Urothelium cell line (cell line): ENCODE results near the gene SELENOO.

Experiments
- DNase-seq: peaks from one replicate; pipeline ENCODE4 v3.0.0; 2011; ENCODE audit warnings: low spot score, mixed read lengths
- FAIRE-seq: peaks from 2 replicates; lab custom pipeline; 2011; peaks lifted over from hg19 to GRCh38; lab: Jason Lieb, UNC

Gene SELENOO

DNA sequence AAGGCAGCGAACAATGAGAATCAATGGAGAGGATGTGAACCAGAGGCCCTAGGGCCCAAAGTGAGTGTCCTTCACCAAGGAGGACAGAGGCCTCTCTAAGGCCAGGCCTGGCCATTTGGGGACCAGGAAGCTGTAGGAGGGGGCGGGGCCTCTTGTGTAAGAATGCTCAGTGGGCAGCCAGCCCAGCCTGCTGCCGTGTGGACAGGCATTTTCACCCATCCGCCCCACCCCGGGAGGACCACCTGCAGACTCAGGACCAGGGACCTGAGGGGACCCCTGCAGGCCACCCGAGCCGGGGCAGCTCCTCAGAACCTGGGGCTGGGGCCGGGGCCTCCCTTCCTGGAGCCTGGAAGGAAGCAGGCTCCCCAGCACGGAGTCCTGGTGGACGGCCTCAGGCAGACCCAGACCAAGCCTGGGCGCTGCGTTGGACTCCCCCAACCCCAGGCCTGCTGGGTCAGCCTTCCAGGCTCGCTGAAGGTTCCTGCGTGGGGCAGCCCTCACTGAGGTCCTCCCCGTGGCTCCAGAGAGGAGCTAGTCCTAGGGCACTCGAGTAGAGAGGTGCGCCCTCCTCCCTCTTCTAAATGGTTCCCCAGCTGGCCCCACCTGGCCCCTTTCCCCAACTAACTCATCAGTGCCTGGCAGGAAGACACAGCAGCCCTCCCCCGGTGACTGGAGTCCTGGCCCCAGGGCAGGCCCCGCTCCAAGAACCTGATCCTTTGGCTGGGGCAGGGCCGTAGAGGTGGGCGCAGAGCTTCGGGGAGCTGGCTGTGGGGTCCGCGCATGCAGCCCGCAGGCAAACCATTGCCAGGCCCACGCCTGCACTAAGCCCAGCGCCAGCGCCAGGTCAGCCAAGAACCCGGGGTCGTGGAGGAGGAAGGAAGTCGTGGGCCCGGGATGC, 16.6 kb upstream of the SELENOO start:
- DNase-seq, result no peak
- no peak for FAIRE-seq

DNA sequence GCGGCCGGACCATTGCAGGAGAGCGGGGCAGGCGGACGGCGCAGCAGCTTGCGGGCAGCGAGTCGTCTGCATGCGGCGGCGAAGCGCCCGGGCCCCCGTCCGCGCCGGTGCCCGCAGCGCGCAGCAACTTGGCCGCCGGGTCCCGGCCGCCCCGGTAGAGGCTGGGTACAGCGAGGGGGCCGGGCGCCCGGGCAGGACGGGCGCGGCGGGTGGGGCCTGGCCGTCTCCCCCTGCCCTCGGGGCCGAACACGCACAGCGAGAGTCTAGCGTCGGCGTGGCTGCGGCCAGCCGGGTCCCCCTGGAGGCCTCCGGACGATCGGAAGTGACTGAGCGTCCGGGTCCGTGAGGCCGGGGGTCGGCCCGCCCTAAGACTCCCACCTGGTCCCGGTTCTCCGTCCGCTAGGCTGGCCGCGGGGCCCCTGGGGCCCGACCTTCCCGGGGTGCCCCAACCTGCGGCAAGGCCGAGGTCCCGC, 15.9 kb upstream of the SELENOO start:
- no peak for DNase-seq
- no peak for FAIRE-seq

- DNase-seq (peak; percentile 99), FAIRE-seq (peak; percentile 97)
Observed at GRCh38 chr22:50185375-50186087, 15.3 kb upstream of the SELENOO start, which contains the start of gene TRABD. Gene TRABD, plus strand, starts transcription at chr22:50185913. Its CDS starts 7,148 bp downstream, at chr22:50193061.

DNA sequence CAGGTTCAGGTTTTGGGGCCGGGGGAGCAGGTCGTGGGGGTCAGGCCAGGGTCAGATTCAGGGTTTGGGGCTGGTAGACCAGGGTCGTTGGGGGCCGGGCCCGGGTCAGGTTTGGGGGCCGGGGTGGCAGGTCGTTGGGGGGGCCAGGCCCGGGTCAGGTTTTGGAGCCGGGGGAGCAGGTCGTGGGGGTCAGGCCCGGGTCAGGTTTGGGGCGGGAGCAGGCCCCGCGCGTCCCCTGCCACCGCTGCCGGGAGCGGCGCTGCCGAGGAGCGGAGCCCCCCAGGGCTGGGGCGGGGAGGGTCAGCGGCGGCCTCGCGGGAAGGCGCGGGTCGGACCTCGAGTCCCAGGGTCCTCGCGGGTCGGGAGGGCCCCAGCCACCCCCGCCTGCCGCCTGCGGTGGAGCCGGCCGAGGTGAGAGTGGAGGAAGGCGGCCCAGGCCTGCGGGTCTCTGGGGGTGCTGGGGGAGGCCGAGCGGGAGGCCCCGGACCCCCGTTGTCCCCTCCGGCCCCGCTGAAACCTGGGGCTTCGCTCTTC, 14.6 kb upstream of the SELENOO start:
- DNase-seq (no peak), FAIRE-seq (no peak)

DNA sequence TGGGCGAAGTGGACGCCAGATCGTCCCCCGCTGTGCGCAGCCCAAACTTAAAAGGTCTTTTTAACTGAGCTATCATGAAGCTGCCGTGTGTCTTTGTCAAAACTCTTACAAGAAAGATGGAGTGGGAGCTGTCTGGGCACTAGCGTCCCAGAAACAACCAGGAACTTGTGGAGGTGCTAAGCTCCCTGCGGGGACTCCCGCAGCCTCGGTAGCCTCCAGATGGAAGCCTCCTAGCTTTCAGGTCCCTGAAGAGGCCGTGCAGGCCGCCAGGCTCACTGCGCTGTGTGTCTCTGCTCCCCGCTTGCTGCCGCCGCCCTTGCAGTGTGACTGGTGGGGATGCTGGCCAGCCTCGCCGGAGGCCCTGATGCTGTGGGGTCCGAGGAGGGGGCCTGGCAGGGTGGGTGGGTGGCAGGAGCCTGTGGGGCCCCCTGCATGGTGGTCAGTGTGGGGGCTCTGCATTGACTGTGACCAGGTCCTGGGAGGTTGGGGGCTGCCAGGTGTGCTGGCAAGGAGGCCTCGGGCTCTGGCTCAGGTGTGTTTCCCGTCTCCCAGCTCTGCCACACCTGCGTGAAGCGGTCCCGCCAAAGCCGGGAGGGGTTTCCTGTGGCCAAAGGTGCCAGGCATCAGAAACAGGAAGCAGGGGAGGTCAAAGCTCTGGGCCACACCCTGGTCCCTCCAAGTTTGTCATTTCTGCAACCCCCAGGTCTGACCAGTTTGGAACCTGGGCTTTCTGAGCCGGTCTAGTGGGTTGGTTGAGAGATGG, 13.9 kb upstream of the SELENOO start:
- DNase-seq, result no peak
- no peak for FAIRE-seq

GRCh38 chr22:50188356-50188755, 12.5 kb upstream of the SELENOO start:
- DNase-seq (no peak), FAIRE-seq (no peak)

GRCh38 chr22:50189184-50189848, 11.5 kb upstream of the SELENOO start:
- FAIRE-seq (no peak), DNase-seq (no peak)

DNA sequence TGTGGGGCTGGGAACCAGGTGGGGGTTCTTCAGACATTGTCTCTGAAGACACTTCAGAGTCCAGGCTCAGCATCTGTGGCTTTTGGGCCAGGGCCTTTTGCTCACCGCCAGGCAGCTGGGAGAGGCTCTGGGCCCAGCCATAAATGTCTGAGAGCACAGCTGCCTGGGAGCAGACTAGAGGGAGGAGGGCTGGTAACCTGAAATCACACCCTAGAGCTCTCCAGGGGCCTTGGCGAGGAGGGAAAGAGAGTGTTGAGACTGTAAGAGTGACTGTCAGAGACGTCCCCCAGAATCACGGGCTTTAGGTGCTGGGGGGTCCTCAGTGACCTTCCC, 11.0 kb upstream of the SELENOO start:
- DNase-seq (no peak), FAIRE-seq (no peak)

DNA sequence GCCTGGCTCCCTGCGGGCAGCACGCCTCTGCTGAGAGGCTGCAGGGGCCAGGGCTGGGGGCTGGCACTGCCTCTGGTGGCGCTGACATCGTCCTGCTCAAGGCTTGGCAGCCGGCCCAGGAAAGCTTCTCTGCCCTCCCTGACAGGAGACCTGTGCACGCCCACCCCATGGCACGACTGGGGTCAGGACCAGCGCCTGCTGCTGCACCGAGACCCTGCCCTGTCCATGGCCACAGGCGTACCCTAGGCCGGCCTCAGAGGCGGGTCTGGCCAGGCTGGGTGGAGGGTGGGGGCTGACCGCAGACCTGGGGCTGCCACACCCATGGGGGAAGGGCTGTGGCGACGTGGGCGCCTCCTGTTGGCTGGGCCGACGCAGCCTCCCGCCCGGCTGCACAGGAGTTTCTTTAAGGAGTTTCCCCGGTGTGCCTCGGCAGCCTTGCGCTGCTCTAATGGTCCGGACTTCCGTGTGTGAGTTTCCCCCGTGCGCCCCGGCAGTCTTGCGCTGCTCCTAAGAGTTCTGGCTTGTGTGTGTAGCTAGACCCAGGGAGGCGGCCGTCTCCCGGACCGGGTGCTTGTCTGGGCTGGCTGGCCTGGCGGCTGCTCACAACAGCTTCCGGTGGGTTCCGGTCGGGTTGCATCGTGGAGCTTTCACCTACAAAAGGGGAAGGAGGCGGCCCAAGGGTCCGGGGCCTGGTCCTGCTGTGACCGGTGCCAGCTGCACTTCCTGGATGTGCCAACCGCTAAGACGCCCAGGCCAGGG, 10.4 kb upstream of the SELENOO start:
- DNase-seq, result no peak
- FAIRE-seq, result no peak

DNA sequence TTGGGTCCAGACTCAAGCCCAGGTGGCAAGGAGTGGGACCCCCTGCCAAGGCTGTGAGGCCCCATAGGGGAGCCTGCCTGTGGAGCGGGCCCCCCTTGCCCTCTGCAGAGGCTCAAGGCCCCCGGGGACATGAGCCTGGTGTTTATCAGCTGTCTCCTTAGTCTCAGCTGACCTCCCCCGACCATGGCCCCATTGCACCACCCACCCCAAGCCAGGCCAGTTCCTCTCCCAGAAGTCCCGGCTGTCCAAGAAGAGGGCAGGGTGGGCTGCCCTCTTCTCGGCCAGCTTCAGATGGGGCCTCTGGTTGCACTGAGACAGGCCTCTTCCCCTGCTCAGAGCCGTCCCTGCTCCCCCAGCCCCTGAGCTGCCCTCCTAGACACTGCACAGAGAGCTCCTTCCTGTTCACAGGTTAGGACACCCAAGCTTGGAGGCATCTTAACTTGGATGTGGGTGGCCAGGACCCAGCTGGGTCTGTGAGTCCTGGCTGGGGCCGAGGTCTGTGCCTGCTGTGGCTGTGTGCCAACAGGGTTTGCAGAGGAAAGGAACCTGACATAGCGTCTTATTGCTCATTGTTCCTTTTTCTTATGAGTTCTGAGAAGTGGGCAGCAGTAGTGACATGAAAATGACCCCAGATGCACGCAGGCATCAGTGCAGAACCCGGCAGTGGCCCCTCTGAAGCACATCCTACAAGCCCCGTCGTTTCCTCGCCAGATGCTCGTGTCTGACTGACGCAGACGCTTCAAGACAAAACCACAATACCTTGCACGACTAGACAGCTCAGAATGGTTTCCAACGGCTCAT, 9.7 kb upstream of the SELENOO start:
- DNase-seq (no peak), FAIRE-seq (no peak)

DNA sequence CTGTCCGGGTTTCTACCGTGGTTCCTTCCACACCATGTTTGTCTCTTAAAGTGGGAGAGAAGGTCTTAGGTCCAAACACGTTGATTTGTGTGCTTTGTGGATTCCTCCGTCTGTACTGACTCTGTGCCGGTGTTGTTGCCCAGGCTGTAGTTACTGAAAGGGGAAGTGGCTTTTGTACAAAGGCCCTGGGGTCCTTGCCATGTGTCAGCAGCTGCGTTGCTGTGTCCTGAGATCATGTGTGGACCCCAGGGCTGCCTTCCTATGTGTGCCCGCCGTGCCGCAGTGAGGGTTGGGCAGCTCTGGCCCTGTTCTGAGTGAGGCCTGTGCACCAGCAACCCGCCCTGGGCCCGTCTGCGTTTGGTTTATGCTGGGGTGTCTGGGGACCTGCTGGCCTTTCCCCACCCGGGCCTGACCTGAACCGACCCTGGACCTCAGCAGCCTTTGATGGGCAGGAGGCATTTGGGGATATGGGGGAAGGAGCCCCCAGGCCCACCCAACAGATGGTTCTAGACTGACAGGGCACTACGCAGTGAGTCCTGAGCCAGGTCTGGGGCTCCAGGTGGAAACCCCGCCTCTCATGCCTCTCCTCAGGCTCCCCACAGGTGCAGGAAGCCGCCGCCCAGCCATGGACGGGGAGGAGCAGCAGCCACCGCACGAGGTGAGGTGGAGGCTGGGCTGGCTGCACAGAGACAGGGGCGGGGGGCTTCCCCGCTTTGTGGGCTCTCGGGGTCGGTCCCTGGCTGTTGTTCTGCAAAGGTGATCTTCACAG, 8.2 kb upstream of the SELENOO start:
- FAIRE-seq (no peak), DNase-seq (no peak)

- DNase-seq, result no peak
- FAIRE-seq, result no peak
Observed at GRCh38 chr22:50193621-50194020, 7.2 kb upstream of the SELENOO start.

DNA sequence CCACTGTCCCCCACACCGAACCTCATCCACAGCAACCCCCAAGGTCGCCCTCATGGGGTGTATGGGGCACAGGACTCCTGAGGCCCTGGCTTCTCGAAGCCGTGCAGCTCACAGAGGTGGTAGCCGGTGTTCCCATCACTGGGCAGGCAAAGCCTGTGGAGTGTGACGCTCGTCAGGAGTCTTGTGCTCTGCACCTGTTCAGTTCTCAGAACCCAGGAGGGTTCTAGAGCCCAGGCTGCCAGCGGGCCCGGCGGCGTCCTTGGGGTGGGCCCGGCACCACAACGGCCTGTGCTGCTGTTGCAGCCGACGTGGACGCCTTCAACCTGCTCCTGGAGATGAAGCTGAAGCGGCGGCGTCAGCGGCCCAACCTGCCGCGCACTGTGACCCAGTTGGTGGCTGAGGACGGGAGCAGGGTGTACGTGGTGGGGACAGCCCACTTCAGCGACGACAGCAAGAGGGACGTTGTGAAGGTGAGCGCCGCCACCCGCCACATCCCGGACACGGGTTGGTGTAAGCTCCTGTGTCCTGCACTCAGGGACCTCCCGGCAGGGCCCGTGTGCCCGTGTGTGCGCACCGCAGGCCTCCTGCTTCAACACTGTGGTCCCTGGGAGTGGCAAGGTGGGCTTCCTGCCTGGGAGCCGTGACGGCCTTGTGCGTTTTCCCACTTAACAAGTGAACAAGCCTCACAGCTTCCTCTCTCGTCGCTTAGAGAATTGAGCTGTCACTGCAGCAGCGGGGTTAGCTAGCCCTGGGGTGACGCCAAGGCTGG, 6.6 kb upstream of the SELENOO start:
- FAIRE-seq (no peak), DNase-seq (no peak)

DNA sequence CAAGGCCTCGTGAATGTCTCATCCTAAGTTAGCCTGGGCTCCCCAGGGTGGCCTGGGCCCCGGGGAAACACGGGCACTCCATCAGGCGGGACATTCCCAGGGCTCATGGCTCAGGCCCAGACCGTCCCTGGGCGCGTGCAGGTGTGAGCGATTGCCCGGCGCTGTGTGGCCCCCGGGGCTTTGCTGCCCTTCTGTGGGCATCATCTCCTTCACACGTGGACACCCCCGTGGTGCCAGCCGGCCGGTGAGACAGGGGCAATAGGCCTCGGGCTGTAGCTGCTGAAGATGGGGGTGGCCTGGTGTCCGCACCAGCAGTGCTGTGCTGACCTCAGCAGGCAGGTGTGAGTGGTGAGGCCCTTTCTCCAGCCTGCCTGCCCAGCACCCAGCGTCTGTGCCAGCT, 4.6 kb upstream of the SELENOO start:
- no peak for FAIRE-seq
- no peak for DNase-seq

- FAIRE-seq (no peak), DNase-seq (no peak)
Observed at GRCh38 chr22:50197000-50197800, 3.6 kb upstream of the SELENOO start.

- no peak for FAIRE-seq
Observed at GRCh38 chr22:50197856-50198623, 2.8 kb upstream of the SELENOO start.

More at GRCh38 chr22:50197856-50198623, 2.8 kb upstream of the SELENOO start:
- no peak for DNase-seq
